ENCODE data around the gene MRGPRF.
"Not testable (repeated sequence)": the region's sequence is repeated elsewhere in the genome, so short reads cannot be mapped to it uniquely, and the experiment has no call there.

DNA sequence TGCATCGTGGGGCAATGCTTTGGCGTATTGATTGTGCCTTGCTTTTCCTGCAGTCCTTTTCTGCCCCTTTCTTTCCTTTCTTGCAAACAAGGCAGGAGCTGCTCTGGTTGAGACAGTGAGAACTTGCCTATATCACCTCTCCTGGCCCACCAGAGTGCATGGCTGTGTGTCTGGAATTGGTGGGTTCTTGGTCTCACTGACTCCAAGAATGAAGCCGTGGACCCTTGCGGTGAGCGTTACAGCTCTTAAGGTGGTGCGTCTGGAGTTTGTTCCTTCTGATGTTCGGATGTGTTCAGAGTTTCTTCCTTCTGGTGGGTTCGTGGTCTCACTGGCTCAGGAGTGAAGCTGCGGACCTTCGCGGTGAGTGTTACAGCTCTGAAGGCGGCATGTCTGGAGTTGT is 39.3 kb downstream of the MRGPRF start:
- not testable (repeated sequence) for TF ChIP-seq CTCF (IDR thresholded peaks at IDR 0.05; ENCODE audit: borderline replicate concordance, extremely low read depth, low read length, poor library complexity, severe bottlenecking); EZH2 (IDR thresholded peaks at IDR 0.05; ENCODE audit: borderline replicate concordance, low read depth, low read length, severe bottlenecking)
